Suppressor macrophage treated with lipopolysaccharide for 4 hours (primary cell): Measurements from ENCODE around the gene TMEM170A.
A peak's percentile ranks its signal among the peaks of the same experiment; 100 is the strongest.
"Not testable (repeated sequence)": the region's sequence is repeated elsewhere in the genome, so short reads cannot be mapped to it uniquely, and the experiment has no call there.

Experiments used
- DNase-seq: peaks from one replicate; pipeline ENCODE4 v3.0.0-alpha.2; 2020

TMEM170A gene

GRCh38 chr16:75446416-75446815 lies 18.1 kb downstream of the TMEM170A start:
- DNase-seq = no peak

- no peak for DNase-seq
Observed at GRCh38 chr16:75445298-75445697, 19.2 kb downstream of the TMEM170A start.

GRCh38 chr16:75443298-75443697 lies 21.2 kb downstream of the TMEM170A start:
- DNase-seq = no peak

- DNase-seq = peak; percentile 90
Observed at GRCh38 chr16:75433732-75434413, 30.6 kb downstream of the TMEM170A start.

GRCh38 chr16:75432828-75433731 lies 31.4 kb downstream of the TMEM170A start, which contains the start of gene CFDP1:
CFDP1 (minus strand) TSS chr16:75433503; CDS start chr16:75433352, 151 bp downstream.
- peak; percentile 98 for DNase-seq

- no peak for DNase-seq
Observed at GRCh38 chr16:75429621-75430403, 34.7 kb downstream of the TMEM170A start.

GRCh38 chr16:75426524-75426923 lies 38.0 kb downstream of the TMEM170A start:
- DNase-seq = not testable (repeated sequence)

GRCh38 chr16:75424105-75424762 lies 40.3 kb downstream of the TMEM170A start:
- not testable (repeated sequence) for DNase-seq

- DNase-seq = no peak
Observed at GRCh38 chr16:75423723-75424104, 40.8 kb downstream of the TMEM170A start.

GRCh38 chr16:75421820-75422126 lies 42.7 kb downstream of the TMEM170A start:
- DNase-seq = no peak

GRCh38 chr16:75420987-75421819 lies 43.3 kb downstream of the TMEM170A start:
- DNase-seq = peak; percentile 58

GRCh38 chr16:75416904-75417565 lies 47.5 kb downstream of the TMEM170A start:
- DNase-seq = no peak

- DNase-seq = no peak
Observed at GRCh38 chr16:75415169-75415905, 49.2 kb downstream of the TMEM170A start.

GRCh38 chr16:75413951-75414350 lies 50.5 kb downstream of the TMEM170A start:
- no peak for DNase-seq

GRCh38 chr16:75406943-75407342 lies 57.5 kb downstream of the TMEM170A start:
- DNase-seq = no peak

- peak; percentile 41 for DNase-seq
Observed at GRCh38 chr16:75402821-75403475, 61.5 kb downstream of the TMEM170A start.

GRCh38 chr16:75402159-75402820 lies 62.2 kb downstream of the TMEM170A start:
- DNase-seq = peak; percentile 59

- no peak for DNase-seq
Observed at GRCh38 chr16:75401691-75402090, 62.8 kb downstream of the TMEM170A start.

GRCh38 chr16:75398333-75398732 lies 66.2 kb downstream of the TMEM170A start:
- DNase-seq = no peak
